HS-27A (cell line): ENCODE results near the gene CAPN13.

Source experiments
- DNase-seq: peaks from one replicate; pipeline ENCODE4 v3.0.0-alpha.2; 2012; ENCODE audit warnings: low read depth, missing footprints

CAPN13 gene

DNA sequence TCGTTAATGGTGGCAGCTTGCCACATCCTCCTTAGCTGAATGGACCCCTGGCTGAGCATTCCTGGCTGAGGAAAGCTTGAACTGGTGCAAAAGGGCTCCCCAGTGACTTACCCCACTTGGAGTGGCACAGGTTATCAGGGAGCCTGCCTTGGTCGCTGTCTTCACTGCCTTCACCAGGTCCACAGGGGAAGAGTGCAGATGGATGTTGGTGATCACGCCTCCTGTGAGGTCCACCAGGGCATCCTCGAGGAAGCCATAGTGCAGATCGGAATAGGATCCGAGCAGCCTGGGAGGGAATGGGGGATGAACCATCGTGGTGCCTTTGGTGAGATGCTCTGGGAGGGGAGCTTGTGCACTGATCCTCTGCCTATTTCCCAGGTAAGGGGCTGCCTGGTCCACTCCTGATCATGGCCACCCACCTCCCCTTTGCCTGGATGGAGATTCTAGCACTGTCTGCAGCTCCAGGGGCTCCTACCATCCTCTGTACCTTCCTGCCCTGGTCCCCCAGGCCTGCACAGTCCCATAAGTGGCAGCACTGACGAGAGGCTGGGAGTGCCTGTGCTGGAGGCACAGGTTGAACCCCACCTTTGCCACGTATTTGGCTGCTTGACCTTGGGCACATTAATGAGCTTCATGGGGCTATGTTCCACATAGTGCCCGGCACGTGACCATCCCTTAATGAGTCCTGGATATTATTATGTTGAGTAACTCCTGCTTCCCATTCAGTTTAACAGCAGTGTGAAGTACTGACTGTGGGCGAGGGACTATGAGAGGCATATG is 43.0 kb downstream of the CAPN13 start:
- no peak for DNase-seq

DNA sequence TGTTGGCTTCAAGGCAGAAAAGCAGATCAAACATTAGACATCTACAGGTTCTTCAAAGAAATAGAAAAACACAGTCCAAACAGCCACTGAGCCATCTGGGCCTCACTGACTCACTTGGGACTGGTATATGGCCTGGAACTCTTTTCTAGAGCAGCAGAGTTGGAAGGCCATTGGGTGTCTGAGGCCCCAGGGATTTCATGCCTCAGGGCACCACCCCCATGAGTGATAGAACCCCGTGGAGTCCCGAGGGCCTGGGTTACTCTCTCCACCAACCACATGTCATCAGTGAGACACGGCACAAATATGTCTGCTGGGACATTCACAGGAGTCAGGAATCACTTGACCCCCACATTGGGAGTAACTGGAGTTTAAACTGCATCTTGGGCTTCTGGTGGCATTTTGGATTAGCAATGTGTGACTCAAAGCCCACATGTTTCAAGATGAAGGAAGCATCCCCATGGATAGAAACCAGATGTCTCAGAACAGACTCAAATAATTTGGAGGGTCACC is 44.0 kb downstream of the CAPN13 start:
- no peak for DNase-seq

DNA sequence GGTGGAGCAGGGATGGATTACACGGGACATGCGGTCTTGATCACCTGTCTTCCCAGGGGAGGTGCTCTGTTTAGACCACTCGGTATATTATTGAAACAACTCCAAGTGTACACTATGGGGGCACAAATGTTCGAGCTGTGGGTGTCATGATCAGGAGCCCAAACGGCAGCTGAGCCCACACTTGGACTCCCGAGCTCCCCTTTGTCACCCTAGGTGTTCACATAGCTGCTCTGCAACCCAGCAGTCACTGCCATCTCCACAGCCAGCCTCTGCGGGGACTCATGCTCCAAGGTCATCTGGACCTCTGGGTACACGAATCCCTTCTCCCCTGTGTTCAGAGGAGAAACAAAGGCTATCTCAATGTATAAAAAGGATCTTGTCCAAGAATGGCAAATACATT is 46.0 kb downstream of the CAPN13 start:
- DNase-seq = no peak

GRCh38 chr2:30759481-30759880 is 47.8 kb downstream of the CAPN13 start:
- no peak for DNase-seq

GRCh38 chr2:30758191-30758651 is 49.0 kb downstream of the CAPN13 start:
- DNase-seq = no peak

DNA sequence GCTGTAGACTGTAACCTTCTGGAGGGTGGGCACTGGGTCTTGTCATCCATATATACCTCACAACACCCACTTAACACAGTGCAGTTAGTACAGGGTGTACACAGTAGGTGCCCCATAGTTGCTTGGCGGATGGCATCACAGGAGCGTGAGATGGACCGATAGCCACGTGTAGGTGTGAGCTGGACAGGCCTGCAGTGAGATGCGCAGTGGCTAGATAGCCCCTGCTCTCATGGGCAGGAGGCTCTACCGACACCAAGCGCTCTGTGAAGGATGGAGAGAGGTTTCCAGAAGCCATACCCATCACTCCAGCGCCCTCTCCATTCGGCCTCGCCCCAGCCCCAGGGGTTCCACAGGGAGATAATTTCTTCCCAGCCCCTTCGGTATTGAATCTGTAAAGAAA is 49.5 kb downstream of the CAPN13 start:
- no peak for DNase-seq

DNA sequence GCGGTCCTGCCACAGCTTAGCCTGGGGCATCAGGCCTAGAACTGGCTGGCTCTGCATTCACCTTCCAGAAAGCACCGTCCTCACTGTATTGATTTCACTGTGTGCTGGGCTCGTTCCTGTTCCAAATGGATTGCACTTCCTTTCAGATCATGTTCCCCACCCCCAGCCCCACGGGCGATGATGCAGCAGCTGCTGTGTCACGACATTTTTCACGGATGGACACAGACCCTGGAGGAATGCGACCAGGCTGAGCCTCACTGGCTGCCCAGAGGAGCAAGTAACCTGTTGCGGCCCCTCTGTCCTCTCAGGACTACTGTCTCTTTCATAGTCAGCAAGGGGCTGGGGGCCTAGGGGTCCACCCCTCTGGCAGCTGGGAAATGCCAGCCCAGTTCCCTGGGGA is 50.3 kb downstream of the CAPN13 start:
- DNase-seq = no peak

GRCh38 chr2:30756051-30756719 is 51.1 kb downstream of the CAPN13 start:
- DNase-seq = no peak

DNA sequence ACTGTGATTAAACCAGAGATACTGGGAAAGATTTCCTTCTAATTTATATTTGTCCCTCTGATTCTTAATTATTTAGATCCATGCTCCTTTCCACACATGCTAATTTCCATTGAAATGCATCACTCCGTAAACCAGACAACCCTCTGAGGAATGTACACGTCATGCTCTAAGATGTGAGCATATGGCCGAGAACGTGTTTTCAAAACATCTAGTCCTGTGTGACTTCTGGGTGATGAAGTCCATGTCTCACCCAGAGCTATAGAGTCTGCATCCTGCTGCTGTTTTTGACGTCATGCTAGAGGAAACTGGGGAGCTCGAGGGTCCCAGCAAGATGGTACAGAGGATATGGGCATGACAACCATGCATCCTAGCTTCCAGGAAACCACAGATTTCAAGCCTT is 53.6 kb downstream of the CAPN13 start:
- no peak for DNase-seq

- no peak for DNase-seq
Observed at GRCh38 chr2:30752811-30753210, 54.4 kb downstream of the CAPN13 start.

DNA sequence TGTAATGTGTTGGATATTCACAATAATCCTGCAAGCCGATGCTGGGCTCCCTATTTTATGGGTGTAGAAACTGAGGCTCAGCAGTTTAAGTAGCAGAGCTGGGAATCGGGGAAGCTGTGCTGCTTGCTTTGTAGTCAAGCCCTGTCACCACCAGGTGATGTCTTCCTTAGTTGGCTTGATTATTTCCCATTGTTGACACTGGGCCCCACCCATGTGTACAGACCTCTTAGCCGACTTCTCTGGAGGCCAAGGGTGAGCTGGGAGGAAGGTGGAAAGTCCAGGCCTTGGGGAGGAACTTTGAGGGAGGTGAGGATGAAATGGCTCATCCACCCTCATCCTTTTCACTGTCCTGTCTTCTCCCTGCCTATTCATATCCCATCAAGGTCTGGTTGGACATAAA is 60.0 kb downstream of the CAPN13 start:
- DNase-seq = no peak

- DNase-seq = no peak
Observed at GRCh38 chr2:30744823-30745222, 62.4 kb downstream of the CAPN13 start.

- DNase-seq = no peak
Observed at GRCh38 chr2:30741576-30741975, 65.7 kb downstream of the CAPN13 start.

GRCh38 chr2:30738141-30738911 is 68.9 kb downstream of the CAPN13 start:
- no peak for DNase-seq

GRCh38 chr2:30737326-30737610 is 70.0 kb downstream of the CAPN13 start:
- no peak for DNase-seq

GRCh38 chr2:30736461-30737325 is 70.6 kb downstream of the CAPN13 start:
- DNase-seq = no peak

- DNase-seq = no peak
Observed at GRCh38 chr2:30733876-30734520, 73.2 kb downstream of the CAPN13 start.

DNA sequence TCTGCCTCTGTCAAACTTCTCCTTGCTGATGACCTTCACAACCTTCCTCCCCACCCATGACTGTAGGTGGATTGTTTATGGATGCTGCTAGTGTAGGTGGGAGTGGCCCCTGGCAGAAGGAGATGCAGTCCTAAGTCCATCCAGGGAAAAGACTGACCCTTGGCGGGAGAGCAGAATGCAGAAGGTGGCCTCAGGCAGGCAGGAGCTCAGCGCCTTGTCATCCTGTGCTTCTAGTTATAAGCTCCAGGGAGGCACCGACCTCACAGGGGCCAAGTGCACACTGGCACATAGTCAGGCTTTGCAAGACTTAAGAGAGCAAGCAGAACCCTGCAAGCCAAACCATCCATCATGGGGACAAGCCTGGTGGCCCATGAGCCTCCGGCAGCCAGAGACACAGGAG is 74.4 kb downstream of the CAPN13 start:
- no peak for DNase-seq

- no peak for DNase-seq
Observed at GRCh38 chr2:30732376-30732775, 74.9 kb downstream of the CAPN13 start.

GRCh38 chr2:30731706-30732105 is 75.5 kb downstream of the CAPN13 start:
- no peak for DNase-seq
